HUES6 (cell line): Measurements from ENCODE around the gene ISYNA1.

Experiments
- H3K27ac ChIP-seq: 2 replicates; pipeline ENCODE4 v1.7.0; 2013; ENCODE audit warnings: low read depth, mild to moderate bottlenecking, low read length, inconsistent platforms
- H3K27me3 ChIP-seq: 2 replicates; pipeline ENCODE4 v1.6.1; 2013; ENCODE audit warnings: low read length; ENCODE audit not compliant: control insufficient read depth, insufficient read depth
- H3K36me3 ChIP-seq: 2 replicates; pipeline ENCODE4 v1.6.1; 2013; ENCODE audit warnings: low read length; ENCODE audit not compliant: control insufficient read depth, insufficient read depth
- H3K4me1 ChIP-seq: 2 replicates; pipeline ENCODE4 v1.6.1; 2013; ENCODE audit warnings: low read length; ENCODE audit not compliant: control insufficient read depth, insufficient read depth
- H3K4me3 ChIP-seq: 2 replicates; pipeline ENCODE4 v1.5.1; 2013; ENCODE audit warnings: low read depth, low read length
- H3K9ac ChIP-seq: one replicate; pipeline ENCODE4 v1.6.1; 2013; ENCODE audit warnings: mild to moderate bottlenecking, low read length
- H3K9me3 ChIP-seq: 2 replicates; pipeline ENCODE4 v1.6.1; 2013; ENCODE audit warnings: low read depth, low read length; ENCODE audit not compliant: control insufficient read depth, insufficient read depth

ISYNA1 gene

DNA sequence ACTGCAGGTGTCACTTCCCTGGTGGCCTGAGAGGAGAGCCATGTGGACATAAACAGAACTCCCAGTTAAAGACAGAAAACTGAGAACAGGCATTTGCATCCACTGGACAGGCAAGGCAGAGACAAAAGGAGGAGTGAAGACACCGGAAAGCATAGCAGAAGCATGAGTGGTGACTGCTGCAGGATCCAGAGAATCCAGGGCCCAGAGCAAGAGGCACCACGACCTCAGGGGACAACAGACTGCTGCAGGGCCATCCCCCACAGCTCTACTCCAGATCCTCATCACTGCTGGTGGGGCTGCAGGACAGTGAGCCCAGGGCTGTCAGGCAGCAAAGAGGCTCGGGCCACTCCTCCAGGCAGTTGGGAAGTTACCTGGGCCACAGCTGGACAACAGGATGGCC, 14.5 kb upstream of the ISYNA1 start:
- peaks cover 39% of the 10 kb centered on the region for H3K36me3 ChIP-seq
- H3K27me3 ChIP-seq, result no peaks in the 10 kb centered on the region
- H3K4me1 ChIP-seq, result peaks cover 4% of the 10 kb centered on the region; the same call in 1 of the 2 replicates
- H3K9me3 ChIP-seq, result no peaks in the 10 kb centered on the region
- H3K4me3 ChIP-seq, result no peak overlapping the region
- H3K27ac ChIP-seq, result no peak overlapping the region
- H3K9ac ChIP-seq, result no peak overlapping the region

DNA sequence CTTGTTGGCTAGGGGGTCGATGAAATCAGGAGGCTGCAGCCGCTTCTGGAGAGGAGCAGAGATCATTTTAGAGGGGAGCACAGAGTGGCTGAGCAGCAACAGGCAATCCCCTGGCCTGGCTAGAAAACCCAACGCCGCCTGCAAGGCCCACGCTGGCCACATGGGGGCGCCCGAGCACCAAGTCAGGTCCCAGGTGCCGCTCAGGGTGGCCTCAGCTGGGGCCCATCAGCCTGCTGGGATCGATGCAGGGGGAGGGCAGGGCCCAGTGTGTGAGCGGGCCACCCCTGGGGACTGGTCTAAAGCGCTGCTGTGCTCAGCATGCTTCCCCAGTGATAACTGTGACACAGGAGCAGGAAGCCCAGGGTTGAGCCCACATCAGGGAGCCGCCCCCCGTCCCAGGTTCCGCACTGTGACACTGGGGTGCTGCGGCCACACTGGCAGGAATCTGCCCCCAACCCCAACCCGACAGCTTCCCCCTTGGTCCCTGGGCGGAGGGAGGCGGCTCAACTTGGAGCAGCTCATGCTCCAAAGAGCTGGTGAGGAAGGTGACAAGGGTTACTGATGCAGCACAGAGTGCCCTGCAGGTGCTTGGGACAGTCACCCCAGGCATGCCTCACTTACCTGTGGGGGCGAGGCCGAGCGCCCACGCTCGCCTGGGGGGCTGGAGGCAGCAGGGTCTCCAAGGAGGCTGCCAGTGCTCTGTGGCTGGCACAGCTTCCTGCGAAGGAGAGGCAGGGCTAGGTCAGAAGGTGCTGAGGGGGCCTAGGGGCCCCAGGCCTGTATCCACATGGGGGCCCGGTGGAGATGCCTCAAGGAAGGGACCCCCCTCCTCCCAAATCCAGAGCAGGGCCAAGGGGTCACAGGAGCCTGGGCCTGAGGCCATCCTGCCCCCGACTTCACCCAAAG, 13.3 kb upstream of the ISYNA1 start:
- no peaks in the 10 kb centered on the region for H3K9me3 ChIP-seq
- H3K36me3 ChIP-seq, result peaks cover 46% of the 10 kb centered on the region
- peak overlapping the region; percentile 29; the same call in 1 of the 2 replicates for H3K27ac ChIP-seq
- no peaks in the 10 kb centered on the region for H3K27me3 ChIP-seq
- no peak overlapping the region for H3K9ac ChIP-seq
- no peak overlapping the region for H3K4me3 ChIP-seq
- peaks cover 4% of the 10 kb centered on the region for H3K4me1 ChIP-seq

DNA sequence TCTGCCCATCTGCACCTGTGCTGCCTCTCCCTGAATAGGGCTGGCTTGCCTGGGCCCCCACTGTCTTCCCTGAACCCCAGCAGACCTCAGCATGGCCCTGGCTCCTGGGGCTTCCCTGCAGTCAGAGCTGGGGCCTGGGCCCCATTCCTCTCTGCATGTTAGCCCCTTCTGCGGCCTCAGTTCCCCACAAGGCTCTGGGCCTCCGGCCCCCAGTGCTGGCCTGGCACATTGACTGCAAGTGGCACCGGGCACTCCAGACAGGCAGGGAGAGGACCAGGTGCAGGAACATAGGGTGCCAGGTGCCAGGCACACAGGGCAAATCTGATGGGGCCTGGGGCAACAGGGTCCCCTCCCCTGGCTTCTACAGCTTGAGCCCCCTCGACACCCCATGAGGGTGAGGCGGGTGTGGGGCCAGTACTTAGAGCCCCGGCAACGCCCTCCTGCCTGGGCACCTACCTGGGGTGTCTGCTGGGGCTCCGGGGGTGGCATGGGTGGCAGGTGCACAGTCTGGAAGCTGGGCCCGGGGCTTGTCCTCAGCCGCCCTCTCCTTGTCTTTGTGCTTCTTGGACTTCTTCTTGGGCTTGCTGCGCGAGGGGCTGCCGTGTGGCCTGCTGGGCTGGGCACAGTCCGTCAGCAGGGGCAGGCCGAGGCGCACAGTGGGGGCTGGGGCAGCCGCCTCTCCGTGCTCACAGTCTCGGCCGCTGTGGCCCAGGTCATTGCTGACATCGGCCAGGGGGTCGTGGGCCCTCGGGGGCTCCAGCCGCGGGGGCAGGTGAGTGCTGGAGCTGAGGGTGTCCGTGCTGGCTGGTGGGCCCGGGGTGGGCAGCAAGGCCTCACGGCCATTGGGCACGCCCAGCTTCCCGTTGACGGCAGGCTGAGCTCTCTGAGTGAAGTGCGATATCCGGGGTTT, 12.3 kb upstream of the ISYNA1 start:
- H3K27ac ChIP-seq, result peak overlapping the region; percentile 29; the same call in 1 of the 2 replicates
- no peaks in the 10 kb centered on the region for H3K9me3 ChIP-seq
- peaks cover 4% of the 10 kb centered on the region for H3K4me1 ChIP-seq
- no peak overlapping the region for H3K4me3 ChIP-seq
- peaks cover 51% of the 10 kb centered on the region for H3K36me3 ChIP-seq
- H3K9ac ChIP-seq, result no peak overlapping the region
- H3K27me3 ChIP-seq, result no peaks in the 10 kb centered on the region

DNA sequence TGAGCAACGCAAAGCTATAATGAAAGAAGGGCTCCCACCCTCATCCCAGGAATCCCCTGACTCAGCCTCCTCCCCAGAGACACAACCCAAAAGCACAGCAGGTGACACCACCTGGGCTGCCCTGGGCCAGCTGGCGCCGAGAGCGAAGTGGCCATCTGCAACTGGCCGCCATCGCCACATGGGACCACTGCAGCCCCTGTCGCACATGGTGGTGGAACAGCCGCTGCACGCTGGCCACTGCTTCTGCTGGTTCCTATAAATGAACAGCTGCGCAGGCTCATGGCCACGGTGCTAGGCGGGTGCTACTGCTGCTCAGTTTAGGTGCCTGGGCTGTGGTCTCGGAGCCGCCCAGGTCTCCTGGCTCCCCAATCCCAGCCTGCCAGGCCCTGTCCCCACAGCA, 11.6 kb upstream of the ISYNA1 start:
- Histone ChIP-seq H3K4me3 (no peak overlapping the region), H3K9me3 (no peaks in the 10 kb centered on the region), H3K9ac (no peak overlapping the region), H3K36me3 (peaks cover 56% of the 10 kb centered on the region), H3K4me1 (peaks cover 4% of the 10 kb centered on the region), H3K27me3 (no peaks in the 10 kb centered on the region), H3K27ac (no peak overlapping the region)

DNA sequence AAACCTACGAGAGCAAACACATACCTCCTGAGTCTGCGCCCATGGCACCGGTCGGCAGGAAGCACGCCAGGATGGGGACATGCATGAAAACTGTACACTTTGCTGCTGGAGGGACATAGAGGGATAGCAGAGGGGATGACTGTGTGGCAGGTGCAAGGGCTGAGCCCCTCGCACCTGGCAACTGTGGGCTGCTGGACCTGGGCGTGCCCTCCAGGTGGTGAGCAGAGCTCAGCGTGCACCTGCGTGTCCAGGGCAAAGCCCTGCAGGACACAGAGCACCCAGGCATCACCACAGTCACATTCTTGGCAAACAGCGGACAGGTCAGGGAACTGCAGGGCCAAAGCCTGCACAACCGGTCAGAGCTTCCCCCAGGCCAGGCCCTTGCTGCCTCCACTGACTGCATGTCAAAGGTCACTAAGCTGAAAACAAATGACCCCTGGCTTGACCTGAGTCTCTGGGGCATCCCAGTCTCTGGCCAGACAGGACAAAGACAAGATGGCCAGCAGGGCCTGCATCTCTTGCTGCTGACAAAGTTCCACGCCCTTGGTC, 9.0 kb upstream of the ISYNA1 start:
- Histone ChIP-seq H3K9ac (no peak overlapping the region), H3K36me3 (peaks cover 62% of the 10 kb centered on the region), H3K27ac (no peak overlapping the region), H3K9me3 (no peaks in the 10 kb centered on the region), H3K4me3 (no peak overlapping the region), H3K27me3 (no peaks in the 10 kb centered on the region), H3K4me1 (peaks cover 4% of the 10 kb centered on the region)

DNA sequence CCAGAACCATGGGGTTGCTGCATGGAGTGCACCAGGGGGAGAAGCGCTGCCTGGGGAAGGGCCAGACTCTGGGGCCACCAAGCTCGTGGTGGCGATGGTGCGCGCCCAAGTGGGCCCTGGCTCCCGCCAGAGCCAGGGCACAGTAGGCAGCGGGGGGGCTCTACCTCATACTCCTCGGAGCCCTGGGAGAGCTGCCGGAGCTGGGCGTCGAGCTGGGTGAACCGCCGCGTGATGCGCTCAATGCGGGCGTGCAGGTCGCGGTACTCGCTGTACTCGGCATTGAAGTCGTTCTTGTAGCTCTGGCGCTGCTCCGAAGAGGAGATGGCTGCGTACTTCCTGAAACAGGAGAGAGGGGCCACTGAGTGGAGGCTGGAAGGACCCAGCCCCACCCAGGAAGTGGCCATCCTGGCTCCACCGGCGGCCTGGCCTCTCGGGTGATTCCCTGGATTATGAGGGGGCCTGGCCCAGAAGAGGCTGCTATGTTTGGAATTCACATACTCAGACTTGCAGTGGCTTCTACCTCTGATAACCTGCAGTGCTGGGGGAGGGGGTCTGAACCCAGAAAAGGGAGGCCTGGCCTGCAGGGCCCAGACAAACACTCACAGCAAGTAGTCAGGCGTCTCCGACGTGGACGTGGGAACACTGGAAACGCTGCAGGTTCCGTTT, 8.3 kb upstream of the ISYNA1 start:
- H3K4me1 ChIP-seq, result peaks cover 4% of the 10 kb centered on the region
- no peak overlapping the region for H3K27ac ChIP-seq
- H3K36me3 ChIP-seq, result peaks cover 61% of the 10 kb centered on the region

DNA sequence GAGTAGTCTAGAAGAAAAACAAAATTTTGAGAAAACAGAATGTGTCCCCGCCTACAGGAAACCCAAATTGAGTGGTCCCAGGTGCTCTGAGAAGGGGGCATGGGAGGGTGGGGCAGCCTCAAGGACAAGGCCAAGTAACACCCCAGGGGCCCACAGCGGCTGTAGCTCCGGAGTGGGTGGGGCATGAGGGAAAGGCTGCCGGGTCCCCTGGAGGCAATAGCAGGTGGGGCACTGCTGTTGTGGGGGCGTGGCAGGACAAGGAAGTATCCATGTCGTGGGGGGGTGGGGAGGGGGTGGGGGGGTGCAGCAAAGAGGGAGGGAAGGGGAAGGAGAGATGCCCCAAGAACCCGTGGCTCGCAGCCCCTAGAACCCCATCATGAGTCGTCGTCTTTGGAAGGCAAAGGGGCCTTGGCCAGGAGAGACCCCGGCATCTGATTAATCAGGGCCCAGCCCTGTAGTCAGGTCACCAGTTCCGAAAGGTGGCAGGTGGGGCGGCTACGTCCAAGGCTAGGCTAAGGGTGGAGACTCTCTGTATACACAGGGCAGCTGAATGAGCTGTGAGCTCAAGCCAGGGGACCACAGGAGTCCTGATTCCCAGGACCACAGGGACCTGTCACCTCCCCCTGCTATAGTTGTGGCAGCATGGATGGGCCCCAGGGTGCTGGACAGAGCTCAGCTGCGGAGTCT, 7.5 kb upstream of the ISYNA1 start:
- H3K36me3 ChIP-seq, result peaks cover 54% of the 10 kb centered on the region
- H3K4me3 ChIP-seq, result no peak overlapping the region
- no peaks in the 10 kb centered on the region for H3K9me3 ChIP-seq
- no peak overlapping the region for H3K27ac ChIP-seq
- no peaks in the 10 kb centered on the region for H3K27me3 ChIP-seq
- no peaks in the 10 kb centered on the region; the same call in 1 of the 2 replicates for H3K4me1 ChIP-seq
- no peak overlapping the region for H3K9ac ChIP-seq

More for the DNA sequence above, 8.3 kb upstream of the ISYNA1 start:
- no peaks in the 10 kb centered on the region for H3K9me3 ChIP-seq
- no peak overlapping the region for H3K9ac ChIP-seq
- H3K27me3 ChIP-seq, result no peaks in the 10 kb centered on the region
- no peak overlapping the region for H3K4me3 ChIP-seq

DNA sequence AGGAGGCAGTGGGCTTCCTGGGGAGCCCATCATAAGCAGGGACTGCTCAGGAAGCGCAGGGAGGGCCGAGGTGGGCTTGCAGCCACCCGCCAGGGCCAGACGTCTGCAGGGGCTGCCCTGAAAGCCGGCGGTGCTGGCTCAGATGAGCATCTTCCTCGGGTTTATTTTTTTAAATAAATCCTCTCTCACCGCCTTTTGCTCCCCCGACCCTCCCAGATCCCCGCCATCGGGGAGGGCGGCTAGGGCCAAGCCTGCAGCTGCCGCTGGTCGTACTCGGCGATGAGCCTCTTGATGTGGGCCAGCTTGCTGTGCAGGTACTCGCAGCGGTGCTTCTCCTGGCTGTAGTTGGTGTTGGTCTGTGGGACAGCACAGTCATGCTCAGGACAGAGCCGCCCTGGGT, 6.6 kb upstream of the ISYNA1 start:
- no peaks in the 10 kb centered on the region for H3K9me3 ChIP-seq

DNA sequence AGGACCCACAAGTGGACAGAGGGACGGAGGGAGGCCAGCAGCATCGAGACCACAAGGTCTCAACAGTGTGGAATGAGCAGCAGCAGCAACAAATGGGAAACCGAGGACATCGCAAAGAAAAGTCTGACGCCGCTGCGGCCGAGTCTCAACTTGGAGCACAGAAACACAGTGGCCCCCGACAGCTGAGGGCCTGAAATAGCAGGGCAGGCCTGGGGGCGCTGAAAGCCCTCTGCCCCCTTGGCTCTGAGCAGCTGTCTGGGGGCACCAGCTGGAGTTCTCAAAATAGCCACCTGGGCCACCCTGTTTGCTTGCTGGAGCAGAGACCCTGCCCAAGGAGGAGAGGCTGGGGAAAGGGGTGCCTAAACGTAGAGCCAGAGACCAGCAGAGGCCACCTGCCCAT, 5.9 kb upstream of the ISYNA1 start:
- H3K4me3 ChIP-seq, result no peak overlapping the region
- peaks cover 38% of the 10 kb centered on the region for H3K36me3 ChIP-seq
- peaks cover 14% of the 10 kb centered on the region for H3K4me1 ChIP-seq
- H3K27me3 ChIP-seq, result no peaks in the 10 kb centered on the region
- no peaks in the 10 kb centered on the region for H3K9me3 ChIP-seq
- no peak overlapping the region for H3K9ac ChIP-seq
- H3K27ac ChIP-seq, result no peak overlapping the region

More for the DNA sequence above, 6.6 kb upstream of the ISYNA1 start:
- Histone ChIP-seq H3K4me1 (peaks cover 8% of the 10 kb centered on the region), H3K4me3 (no peak overlapping the region), H3K27ac (no peak overlapping the region), H3K27me3 (no peaks in the 10 kb centered on the region), H3K36me3 (peaks cover 45% of the 10 kb centered on the region), H3K9ac (no peak overlapping the region)

DNA sequence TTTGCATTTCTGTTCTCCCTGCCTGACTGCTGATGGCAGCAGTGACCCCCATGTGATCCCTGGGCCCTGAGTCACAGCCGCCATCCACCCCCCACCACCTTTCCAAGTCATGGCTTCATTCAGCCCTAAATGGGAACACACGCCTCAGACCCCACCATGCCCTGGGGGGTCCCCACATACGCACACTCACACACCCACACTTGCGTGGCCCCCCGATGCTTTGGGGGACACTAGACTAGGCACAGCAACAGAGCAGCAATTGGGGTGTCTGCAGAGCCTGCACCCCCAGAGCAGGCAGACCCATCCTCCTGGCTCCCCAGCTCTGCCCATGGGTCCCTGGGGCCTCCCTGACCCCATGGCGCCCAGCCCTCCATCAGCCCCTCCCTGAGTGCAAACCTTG, 5.5 kb upstream of the ISYNA1 start:
- H3K27me3 ChIP-seq, result no peaks in the 10 kb centered on the region
- peaks cover 35% of the 10 kb centered on the region for H3K36me3 ChIP-seq
- H3K4me1 ChIP-seq, result peaks cover 19% of the 10 kb centered on the region

More for the DNA sequence above, 5.5 kb upstream of the ISYNA1 start:
- H3K9me3 ChIP-seq, result no peaks in the 10 kb centered on the region
- no peak overlapping the region for H3K27ac ChIP-seq
- no peak overlapping the region for H3K9ac ChIP-seq
- H3K4me3 ChIP-seq, result no peak overlapping the region
